ENCODE data around the gene SIVA1.

GRCh38 chr14:104734051-104734587 is 18.8 kb upstream of the SIVA1 start:
- TF ChIP-seq MAX (IDR thresholded peaks at IDR 0.05; ENCODE audit: low read depth) (no peak), CTCF (IDR thresholded peaks at IDR 0.05) (no peak), USF1 (IDR thresholded peaks at IDR 0.05; ENCODE audit: borderline replicate concordance, low read depth) (no peak), TEAD4 (IDR thresholded peaks at IDR 0.05; ENCODE audit: borderline replicate concordance, insufficient read depth) (no peak), JUND (IDR thresholded peaks at IDR 0.05) (no peak), EZH2phosphoT487 (IDR thresholded peaks at IDR 0.05; ENCODE audit: borderline replicate concordance, low read depth) (no peak)
- TF ChIP-seq, protein P1, sequence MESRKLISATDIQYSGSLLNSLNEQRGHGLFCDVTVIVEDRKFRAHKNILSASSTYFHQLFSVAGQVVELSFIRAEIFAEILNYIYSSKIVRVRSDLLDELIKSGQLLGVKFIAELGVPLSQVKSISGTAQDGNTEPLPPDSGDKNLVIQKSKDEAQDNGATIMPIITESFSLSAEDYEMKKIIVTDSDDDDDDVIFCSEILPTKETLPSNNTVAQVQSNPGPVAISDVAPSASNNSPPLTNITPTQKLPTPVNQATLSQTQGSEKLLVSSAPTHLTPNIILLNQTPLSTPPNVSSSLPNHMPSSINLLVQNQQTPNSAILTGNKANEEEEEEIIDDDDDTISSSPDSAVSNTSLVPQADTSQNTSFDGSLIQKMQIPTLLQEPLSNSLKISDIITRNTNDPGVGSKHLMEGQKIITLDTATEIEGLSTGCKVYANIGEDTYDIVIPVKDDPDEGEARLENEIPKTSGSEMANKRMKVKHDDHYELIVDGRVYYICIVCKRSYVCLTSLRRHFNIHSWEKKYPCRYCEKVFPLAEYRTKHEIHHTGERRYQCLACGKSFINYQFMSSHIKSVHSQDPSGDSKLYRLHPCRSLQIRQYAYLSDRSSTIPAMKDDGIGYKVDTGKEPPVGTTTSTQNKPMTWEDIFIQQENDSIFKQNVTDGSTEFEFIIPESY (IDR thresholded peaks at IDR 0.05; ENCODE audit: borderline replicate concordance, low read depth), result no peak
- TF ChIP-seq, protein P2, sequence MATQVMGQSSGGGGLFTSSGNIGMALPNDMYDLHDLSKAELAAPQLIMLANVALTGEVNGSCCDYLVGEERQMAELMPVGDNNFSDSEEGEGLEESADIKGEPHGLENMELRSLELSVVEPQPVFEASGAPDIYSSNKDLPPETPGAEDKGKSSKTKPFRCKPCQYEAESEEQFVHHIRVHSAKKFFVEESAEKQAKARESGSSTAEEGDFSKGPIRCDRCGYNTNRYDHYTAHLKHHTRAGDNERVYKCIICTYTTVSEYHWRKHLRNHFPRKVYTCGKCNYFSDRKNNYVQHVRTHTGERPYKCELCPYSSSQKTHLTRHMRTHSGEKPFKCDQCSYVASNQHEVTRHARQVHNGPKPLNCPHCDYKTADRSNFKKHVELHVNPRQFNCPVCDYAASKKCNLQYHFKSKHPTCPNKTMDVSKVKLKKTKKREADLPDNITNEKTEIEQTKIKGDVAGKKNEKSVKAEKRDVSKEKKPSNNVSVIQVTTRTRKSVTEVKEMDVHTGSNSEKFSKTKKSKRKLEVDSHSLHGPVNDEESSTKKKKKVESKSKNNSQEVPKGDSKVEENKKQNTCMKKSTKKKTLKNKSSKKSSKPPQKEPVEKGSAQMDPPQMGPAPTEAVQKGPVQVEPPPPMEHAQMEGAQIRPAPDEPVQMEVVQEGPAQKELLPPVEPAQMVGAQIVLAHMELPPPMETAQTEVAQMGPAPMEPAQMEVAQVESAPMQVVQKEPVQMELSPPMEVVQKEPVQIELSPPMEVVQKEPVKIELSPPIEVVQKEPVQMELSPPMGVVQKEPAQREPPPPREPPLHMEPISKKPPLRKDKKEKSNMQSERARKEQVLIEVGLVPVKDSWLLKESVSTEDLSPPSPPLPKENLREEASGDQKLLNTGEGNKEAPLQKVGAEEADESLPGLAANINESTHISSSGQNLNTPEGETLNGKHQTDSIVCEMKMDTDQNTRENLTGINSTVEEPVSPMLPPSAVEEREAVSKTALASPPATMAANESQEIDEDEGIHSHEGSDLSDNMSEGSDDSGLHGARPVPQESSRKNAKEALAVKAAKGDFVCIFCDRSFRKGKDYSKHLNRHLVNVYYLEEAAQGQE (IDR thresholded peaks at IDR 0.05; ENCODE audit: low read depth, low read length), result no peak
